Fibroblast of lung (primary cell): ENCODE results near the gene PICALM. TPM values are rescaled to one million over a fixed set of nuclear protein-coding genes. Genes with fewer than 3 reads are reported as not detected.
"Not testable (repeated sequence)": the region's sequence is repeated elsewhere in the genome, so short reads cannot be mapped to it uniquely, and the experiment has no call there.

Source experiments
- DNase-seq, 2 donors: peaks; one replicate each; pipeline versions ENCODE4 v3.0.0 to v3.0.0-alpha.2; 2010; ENCODE audit warnings: low read depth in 2 of 2
- H2AFZ ChIP-seq: 2 replicates; pipeline ENCODE4 v1.5.1; 2012; ENCODE audit warnings: low read length, control low read depth, inconsistent platforms
- H3K27ac ChIP-seq: 2 replicates; pipeline ENCODE4 v1.5.1; 2011; ENCODE audit warnings: low read length, control low read depth; ENCODE audit not compliant: insufficient read depth
- H3K27me3 ChIP-seq: 2 replicates; pipeline ENCODE4 v1.5.1; 2011; ENCODE audit warnings: mild to moderate bottlenecking, low read length; ENCODE audit not compliant: control insufficient read depth, insufficient read depth
- H3K36me3 ChIP-seq: 2 replicates; pipeline ENCODE4 v1.5.1; 2011; ENCODE audit warnings: low read length; ENCODE audit not compliant: control insufficient read depth, insufficient read depth
- H3K4me1 ChIP-seq: 2 replicates; pipeline ENCODE4 v1.5.1; 2011; ENCODE audit warnings: low read length; ENCODE audit not compliant: control insufficient read depth, insufficient read depth; ENCODE audit errors: extremely low read depth
- H3K4me2 ChIP-seq: 2 replicates; pipeline ENCODE4 v1.5.1; 2011; ENCODE audit warnings: low read length, control low read depth; ENCODE audit not compliant: insufficient read depth; ENCODE audit errors: extremely low read depth
- H3K4me3 ChIP-seq, 4 experiments: fragments of 200-600 bp in 1 of 4; sonication (generic) in 1 of 4; replicated peaks in 1 of 4; 2 replicates each; pipeline ENCODE4 v1.5.1; 2011 to 2016; ENCODE audit warnings: low read length in 4 of 4, low read depth in 3 of 4, mild to moderate bottlenecking in 3 of 4, control low read depth in 2 of 4, inconsistent platforms in 1 of 4, mixed read lengths in 1 of 4; ENCODE audit not compliant: insufficient read depth in 1 of 4; ENCODE audit errors: control extremely low read depth in 1 of 4
- H3K79me2 ChIP-seq: 2 replicates; pipeline ENCODE4 v1.5.1; 2012; ENCODE audit warnings: mild to moderate bottlenecking, low read length, inconsistent platforms; ENCODE audit not compliant: control insufficient read depth, insufficient read depth
- H3K9ac ChIP-seq: 2 replicates; pipeline ENCODE4 v1.5.1; 2011; ENCODE audit warnings: mild to moderate bottlenecking, low read length, control low read depth; ENCODE audit not compliant: insufficient read depth
- H3K9me3 ChIP-seq: 2 replicates; pipeline ENCODE4 v1.5.1; 2012; ENCODE audit warnings: low read depth, low read length; ENCODE audit not compliant: control insufficient read depth, insufficient read depth
- H4K20me1 ChIP-seq: 2 replicates; pipeline ENCODE4 v1.5.1; 2011; ENCODE audit warnings: low read length; ENCODE audit not compliant: control insufficient read depth, insufficient read depth; ENCODE audit errors: extremely low read depth
- EZH2 ChIP-seq: IDR thresholded peaks from 2 replicates; pipeline ENCODE4 v1.5.1; 2012; ENCODE audit warnings: low read length, control low read depth, mild to moderate bottlenecking; ENCODE audit errors: missing control alignments
- polyA plus RNA-seq, 2 donors: library from polyadenylated mRNA; depleted of rRNA in 1 of 2; stranded (reverse) in 1 of 2; unstranded in 1 of 2; fragments of >200 nt; gene quantifications; 2 replicates each; pipeline ENCODE4 v1.2.1, GENCODE V29; 2011 to 2012; ENCODE audit warnings: missing spikeins in 1 of 2
- total RNA-seq: library from RNA; depleted of rRNA; stranded (reverse); fragments of >200 nt; gene quantifications from 2 replicates; pipeline ENCODE4 v1.2.1, GENCODE V29; 2014
- TF ChIP-seq, protein P1 (sequence below), 2 donors: IDR thresholded peaks in 1 of 2; conservative IDR thresholded peaks in 1 of 2; 1 replicate in 1 of 2; 2 replicates in 1 of 2; pipeline ENCODE4 v1.5.1; 2011 to 2012; ENCODE audit warnings: low read length in 2 of 2, control low read depth in 1 of 2, inconsistent platforms in 1 of 2, low read depth in 1 of 2, mild to moderate bottlenecking in 1 of 2

Gene PICALM
- total and polyA plus RNA-seq, 2 donors (not counting 1 experiment from before 2014, with no cell fraction given) = 291 to 322 TPM

DNA sequence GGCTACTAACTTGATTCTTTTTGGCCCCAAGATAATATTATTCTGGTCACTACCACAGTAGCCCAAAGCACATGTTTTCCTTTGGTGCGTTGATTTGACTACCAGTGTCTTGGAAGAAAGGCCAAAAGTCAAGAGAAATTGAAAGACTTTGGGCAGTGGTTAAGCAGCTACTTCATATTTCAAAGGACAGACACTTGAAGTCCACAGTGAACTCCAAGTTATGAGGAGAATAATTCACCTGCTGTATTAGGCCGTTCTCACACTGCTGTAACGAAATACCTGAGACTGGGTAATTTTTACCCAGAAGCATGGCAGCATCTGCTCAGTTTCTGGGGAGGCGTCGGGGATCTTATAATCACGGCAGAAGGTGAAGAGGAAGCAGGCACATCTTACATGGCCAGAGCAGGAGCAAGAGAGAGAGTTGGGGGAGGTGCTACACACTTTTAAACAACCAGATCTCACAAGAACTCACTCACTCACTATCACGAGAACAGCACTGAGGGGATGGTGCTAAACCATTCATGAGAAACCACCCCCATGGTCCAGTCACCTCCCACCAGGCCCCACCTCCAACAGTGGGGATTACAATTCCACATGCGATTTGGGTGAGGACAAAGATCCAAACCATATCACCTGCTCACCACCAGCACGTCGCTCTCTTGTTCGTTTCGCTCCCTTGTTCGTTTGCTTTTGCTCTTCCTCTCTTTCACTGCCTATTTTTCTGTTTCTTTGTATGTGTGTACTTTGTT, 40.2 kb upstream of the PICALM start:
- H2AFZ ChIP-seq = no peak overlapping the region
- H3K27me3 ChIP-seq = no peaks in the 10 kb centered on the region
- TF ChIP-seq, protein P1, sequence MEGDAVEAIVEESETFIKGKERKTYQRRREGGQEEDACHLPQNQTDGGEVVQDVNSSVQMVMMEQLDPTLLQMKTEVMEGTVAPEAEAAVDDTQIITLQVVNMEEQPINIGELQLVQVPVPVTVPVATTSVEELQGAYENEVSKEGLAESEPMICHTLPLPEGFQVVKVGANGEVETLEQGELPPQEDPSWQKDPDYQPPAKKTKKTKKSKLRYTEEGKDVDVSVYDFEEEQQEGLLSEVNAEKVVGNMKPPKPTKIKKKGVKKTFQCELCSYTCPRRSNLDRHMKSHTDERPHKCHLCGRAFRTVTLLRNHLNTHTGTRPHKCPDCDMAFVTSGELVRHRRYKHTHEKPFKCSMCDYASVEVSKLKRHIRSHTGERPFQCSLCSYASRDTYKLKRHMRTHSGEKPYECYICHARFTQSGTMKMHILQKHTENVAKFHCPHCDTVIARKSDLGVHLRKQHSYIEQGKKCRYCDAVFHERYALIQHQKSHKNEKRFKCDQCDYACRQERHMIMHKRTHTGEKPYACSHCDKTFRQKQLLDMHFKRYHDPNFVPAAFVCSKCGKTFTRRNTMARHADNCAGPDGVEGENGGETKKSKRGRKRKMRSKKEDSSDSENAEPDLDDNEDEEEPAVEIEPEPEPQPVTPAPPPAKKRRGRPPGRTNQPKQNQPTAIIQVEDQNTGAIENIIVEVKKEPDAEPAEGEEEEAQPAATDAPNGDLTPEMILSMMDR (conservative IDR thresholded peaks at IDR 0.05 in 1 of 2, IDR thresholded peaks at IDR 0.05 in 1 of 2; ENCODE audit: low read depth in 1 of 2, low read length in 2 of 2) = no peak
- TF ChIP-seq EZH2 = no peak
- H3K4me3 ChIP-seq = no peak overlapping the region
- no peaks in the 10 kb centered on the region for H4K20me1 ChIP-seq
- DNase-seq = no peak
- H3K27ac ChIP-seq = no peak overlapping the region
- no peaks in the 10 kb centered on the region for H3K4me1 ChIP-seq
- H3K9ac ChIP-seq = no peak overlapping the region
- H3K4me2 ChIP-seq = no peak overlapping the region
- no peaks in the 10 kb centered on the region for H3K36me3 ChIP-seq
- no peaks in the 10 kb centered on the region for H3K9me3 ChIP-seq
- H3K79me2 ChIP-seq = no peaks in the 10 kb centered on the region

DNA sequence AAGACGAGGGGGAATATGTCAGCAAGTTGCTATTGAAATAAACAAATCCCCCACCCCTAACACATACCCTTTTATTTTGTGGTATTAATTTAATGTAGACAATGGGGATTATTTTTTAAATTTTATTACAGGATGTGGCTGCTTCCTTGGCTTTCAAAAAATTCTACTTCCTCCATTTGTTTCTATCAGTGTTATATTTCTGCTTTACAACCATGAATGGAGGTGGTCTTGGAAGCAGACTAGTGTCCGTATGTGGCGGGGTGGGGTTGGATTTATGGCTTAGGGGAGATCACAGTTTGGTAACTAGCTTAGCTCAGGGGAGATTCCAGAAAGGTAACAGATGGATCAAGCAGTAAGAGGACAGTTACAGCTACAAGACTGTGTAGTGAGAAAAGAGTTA, 39.3 kb upstream of the PICALM start:
- Histone ChIP-seq H3K27me3 (no peaks in the 10 kb centered on the region), H3K79me2 (no peaks in the 10 kb centered on the region), H3K4me1 (no peaks in the 10 kb centered on the region), H2AFZ (no peak overlapping the region), H3K4me3 (no peak overlapping the region), H4K20me1 (no peaks in the 10 kb centered on the region), H3K4me2 (no peak overlapping the region), H3K36me3 (no peaks in the 10 kb centered on the region), H3K27ac (no peak overlapping the region), H3K9me3 (no peaks in the 10 kb centered on the region), H3K9ac (no peak overlapping the region)
- TF ChIP-seq, protein P1 (conservative IDR thresholded peaks at IDR 0.05 in 1 of 2, IDR thresholded peaks at IDR 0.05 in 1 of 2; ENCODE audit: low read depth in 1 of 2, low read length in 2 of 2) = no peak
- no peak for TF ChIP-seq EZH2
- no peak for DNase-seq

DNA sequence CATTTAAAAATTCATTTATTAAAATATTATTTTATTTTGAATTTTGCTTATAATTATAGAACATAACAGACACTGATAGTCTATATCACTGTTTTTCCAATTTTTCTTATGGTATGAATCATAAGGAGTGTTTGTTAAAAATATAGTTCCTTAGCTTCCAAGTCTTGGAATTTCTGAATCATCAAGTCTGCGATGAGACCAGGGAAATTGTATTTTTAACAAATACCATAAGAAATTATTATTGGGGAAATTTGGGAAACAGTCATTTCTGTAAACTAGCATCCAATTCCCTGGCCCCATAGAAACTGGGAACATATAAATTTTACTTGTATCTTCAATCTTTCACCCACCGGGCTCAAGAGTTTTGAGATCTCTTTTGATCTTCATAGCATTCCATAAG, 38.0 kb upstream of the PICALM start:
- no peak overlapping the region for H3K4me2 ChIP-seq
- no peaks in the 10 kb centered on the region for H4K20me1 ChIP-seq
- no peaks in the 10 kb centered on the region for H3K79me2 ChIP-seq
- no peaks in the 10 kb centered on the region for H3K4me1 ChIP-seq
- peak in 1 of 2 donors; percentile 63 for DNase-seq
- no peak overlapping the region for H3K9ac ChIP-seq
- H3K9me3 ChIP-seq = no peaks in the 10 kb centered on the region
- no peaks in the 10 kb centered on the region for H3K27me3 ChIP-seq
- no peak overlapping the region for H2AFZ ChIP-seq
- no peak overlapping the region for H3K4me3 ChIP-seq
- no peaks in the 10 kb centered on the region for H3K36me3 ChIP-seq
- H3K27ac ChIP-seq = no peak overlapping the region
- TF ChIP-seq EZH2 = no peak
- TF ChIP-seq, protein P1 (conservative IDR thresholded peaks at IDR 0.05 in 1 of 2, IDR thresholded peaks at IDR 0.05 in 1 of 2; ENCODE audit: low read depth in 1 of 2, low read length in 2 of 2) = no peak

DNA sequence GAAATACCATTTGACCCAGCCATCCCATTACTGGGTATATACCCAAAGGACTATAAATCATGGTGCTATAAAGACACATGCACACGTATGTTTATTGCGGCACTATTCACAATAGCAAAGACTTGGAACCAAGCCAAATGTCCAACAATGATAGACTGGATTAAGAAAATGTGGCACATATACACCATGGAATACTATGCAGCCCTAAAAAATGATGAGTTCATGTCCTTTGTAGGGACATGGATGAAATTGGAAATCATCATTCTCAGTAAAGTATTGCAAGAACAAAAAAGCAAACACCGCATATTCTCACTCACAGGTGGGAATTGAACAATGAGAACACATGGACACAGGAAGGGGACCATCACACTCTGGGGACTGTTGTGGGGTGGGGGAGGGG, 37.1 kb upstream of the PICALM start:
- H3K27ac ChIP-seq, H3K4me1 ChIP-seq, DNase-seq, H3K27me3 ChIP-seq, H3K4me3 ChIP-seq, H3K4me2 ChIP-seq, H3K9me3 ChIP-seq, H3K9ac ChIP-seq, H3K79me2 ChIP-seq, H4K20me1 ChIP-seq, H2AFZ ChIP-seq, H3K36me3 ChIP-seq: not testable (repeated sequence)

DNA sequence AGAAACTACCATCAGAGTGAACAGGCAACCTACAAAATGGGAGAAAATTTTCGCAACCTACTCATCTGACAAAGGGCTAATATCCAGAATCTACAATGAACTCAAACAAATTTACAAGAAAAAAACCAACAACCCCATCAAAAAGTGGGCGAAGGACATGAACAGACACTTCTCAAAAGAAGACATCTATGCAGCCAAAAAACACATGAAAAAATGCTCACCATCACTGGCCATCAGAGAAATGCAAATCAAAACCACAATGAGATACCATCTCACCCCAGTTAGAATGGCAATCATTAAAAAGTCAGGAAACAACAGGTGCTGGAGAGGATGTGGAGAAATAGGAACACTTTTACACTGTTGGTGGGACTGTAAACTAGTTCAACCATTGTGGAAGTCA, 36.7 kb upstream of the PICALM start:
- H3K79me2 ChIP-seq, H3K9ac ChIP-seq, H4K20me1 ChIP-seq, H3K27me3 ChIP-seq, H3K4me3 ChIP-seq, H3K4me2 ChIP-seq, H3K36me3 ChIP-seq, H2AFZ ChIP-seq, H3K9me3 ChIP-seq, DNase-seq, H3K4me1 ChIP-seq, H3K27ac ChIP-seq: not testable (repeated sequence)
